IMR-90 (cell line): ENCODE results near the gene PDE4C. TPM values are rescaled to one million over a fixed set of nuclear protein-coding genes. Genes with fewer than 3 reads are reported as not detected.

ENCODE experiments used
- ATAC-seq: fragments of 200-7000 bp; cut with Tn5 transposase; 2 replicates; pipeline ENCODE4 v1.9.1; 2020; ENCODE audit warnings: low read depth, mild to moderate bottlenecking, moderate library complexity
- BruUV-seq: library from RNA; stranded (reverse); fragments of 400-500 nt; replicated peaks from 2 replicates; lab custom pipeline; 2021; lab: Mats Ljungman, UMichigan
- CTCF ChIA-PET: fragments of 300-600 bp; formaldehyde crosslinking; extraction: SDS; loops from one replicate; lab custom pipeline; 2021; ENCODE audit warnings: antibody characterized with exemption; lab: Yijun Ruan, JAX
- POLR2A ChIA-PET: fragments of 300-600 bp; sonication (Branson Sonifier 250); formaldehyde crosslinking; loops from one replicate; lab custom pipeline; 2022; ENCODE audit warnings: antibody characterized with exemption; ENCODE audit not compliant: unreplicated experiment; lab: Charles Lee
- DNase-seq: peaks from one replicate; pipeline ENCODE4 v3.0.0; 2013
- H2AFZ ChIP-seq: replicated peaks from 2 replicates; pipeline ENCODE3; 2013; ENCODE audit warnings: low read length, mild to moderate bottlenecking; ENCODE audit not compliant: poor library complexity
- H2AK5ac ChIP-seq: 2 replicates; pipeline ENCODE4 v1.6.1; 2013; ENCODE audit warnings: low read depth, low read length, inconsistent platforms
- H2AK9ac ChIP-seq: replicated peaks from 2 replicates; pipeline ENCODE3; 2013; ENCODE audit warnings: mild to moderate bottlenecking, low read depth, low read length, moderate library complexity; ENCODE audit not compliant: poor library complexity
- H2BK120ac ChIP-seq: 2 replicates; pipeline ENCODE4 v1.6.1; 2013; ENCODE audit warnings: low read depth, low read length, inconsistent platforms
- H2BK15ac ChIP-seq: 3 replicates; pipeline ENCODE4 v1.6.1; 2013; ENCODE audit warnings: low read depth, low read length, inconsistent platforms
- H2BK20ac ChIP-seq: 2 replicates; pipeline ENCODE4 v1.6.1; 2013; ENCODE audit warnings: low read depth, mild to moderate bottlenecking, inconsistent platforms, low read length, moderate library complexity
- H2BK5ac ChIP-seq: 2 replicates; pipeline ENCODE4 v1.6.1; 2013; ENCODE audit warnings: mild to moderate bottlenecking, low read depth, low read length, inconsistent platforms; ENCODE audit not compliant: poor library complexity, severe bottlenecking
- H3K14ac ChIP-seq: replicated peaks from 2 replicates; pipeline ENCODE4 v1.6.1; 2013; ENCODE audit warnings: low read depth, low read length, inconsistent platforms
- H3K18ac ChIP-seq: 2 replicates; pipeline ENCODE4 v1.6.1; 2013; ENCODE audit warnings: low read depth, low read length, control low read depth
- H3K23ac ChIP-seq: 2 replicates; pipeline ENCODE4 v1.6.1; 2013; ENCODE audit warnings: low read depth, low read length, inconsistent platforms
- H3K27ac ChIP-seq: 2 replicates; pipeline ENCODE4 v1.5.1; 2013; ENCODE audit warnings: mild to moderate bottlenecking, control low read depth, low read length; ENCODE audit not compliant: insufficient read depth
- H3K27me3 ChIP-seq: 2 replicates; pipeline ENCODE4 v1.6.1; 2013; ENCODE audit warnings: low read length; ENCODE audit not compliant: control insufficient read depth, insufficient read depth
- H3K36me3 ChIP-seq: 2 replicates; pipeline ENCODE4 v1.6.1; 2013; ENCODE audit warnings: low read length, mixed read lengths; ENCODE audit not compliant: control insufficient read depth, insufficient read depth
- H3K4ac ChIP-seq: 2 replicates; pipeline ENCODE4 v1.6.1; 2013; ENCODE audit warnings: low read depth, low read length, inconsistent platforms
- H3K4me1 ChIP-seq: 2 replicates; pipeline ENCODE4 v1.6.1; 2013; ENCODE audit warnings: low read length, mixed read lengths; ENCODE audit not compliant: control insufficient read depth, insufficient read depth
- H3K4me2 ChIP-seq: 2 replicates; pipeline ENCODE4 v1.6.1; 2013; ENCODE audit warnings: low read depth, mild to moderate bottlenecking, control low read depth, low read length, moderate library complexity
- H3K4me3 ChIP-seq: 2 replicates; pipeline ENCODE4 v1.5.1; 2013; ENCODE audit warnings: low read depth, mild to moderate bottlenecking, control low read depth, low read length, moderate library complexity; ENCODE audit not compliant: insufficient read depth
- H3K56ac ChIP-seq: 2 replicates; pipeline ENCODE4 v1.6.1; 2013; ENCODE audit warnings: low read length, inconsistent platforms; ENCODE audit not compliant: insufficient read depth; ENCODE audit errors: extremely low read depth
- H3K79me1 ChIP-seq, 2 experiments: 2 replicates each; pipeline ENCODE4 v1.6.1; 2013; ENCODE audit warnings: low read length in 2 of 2, inconsistent platforms in 1 of 2, low read depth in 1 of 2
- H3K9ac ChIP-seq: 2 replicates; pipeline ENCODE4 v1.6.1; 2013; ENCODE audit warnings: low read depth, low read length, control low read depth
- H3K9me1 ChIP-seq: 2 replicates; pipeline ENCODE4 v1.6.1; 2013; ENCODE audit warnings: low read length, inconsistent platforms; ENCODE audit not compliant: insufficient read depth
- H3K9me3 ChIP-seq: 2 replicates; pipeline ENCODE4 v1.6.1; 2013; ENCODE audit warnings: low read length; ENCODE audit not compliant: control insufficient read depth, insufficient read depth
- H4K20me1 ChIP-seq: 2 replicates; pipeline ENCODE4 v1.6.1; 2013; ENCODE audit warnings: low read length, inconsistent platforms; ENCODE audit not compliant: insufficient read depth
- H4K5ac ChIP-seq: 2 replicates; pipeline ENCODE4 v1.6.1; 2013; ENCODE audit warnings: mild to moderate bottlenecking, low read depth, low read length, control low read depth
- H4K8ac ChIP-seq, 2 experiments: 2 replicates each; pipeline ENCODE4 v1.6.1; 2013; ENCODE audit warnings: low read depth in 2 of 2, low read length in 2 of 2, control low read depth in 1 of 2, inconsistent platforms in 1 of 2
- H4K91ac ChIP-seq: 2 replicates; pipeline ENCODE4 v1.6.1; 2013; ENCODE audit warnings: low read depth, low read length, inconsistent platforms; ENCODE audit not compliant: insufficient read depth
- CEBPB ChIP-seq: IDR thresholded peaks from 2 replicates; pipeline ENCODE4 v1.6.1; 2012; ENCODE audit warnings: low read depth, low read length, improper control_type of control experiment
- CHD1 ChIP-seq: IDR thresholded peaks from 2 replicates; pipeline ENCODE4 v1.6.1; 2012; ENCODE audit warnings: low read depth, low read length, improper control_type of control experiment
- CTCF ChIP-seq: conservative IDR thresholded peaks from 2 replicates; pipeline ENCODE4 v1.5.1; 2012; ENCODE audit warnings: mild to moderate bottlenecking, low read depth, low read length, improper control_type of control experiment
- ELK1 ChIP-seq: fragments of 150-350 bp; IDR thresholded peaks from 2 replicates; pipeline ENCODE4 v1.6.1; 2016; ENCODE audit warnings: low read depth, mild to moderate bottlenecking, low read length, moderate library complexity, borderline replicate concordance
- MAFK ChIP-seq: IDR thresholded peaks from 2 replicates; pipeline ENCODE4 v1.6.1; 2012; ENCODE audit warnings: low read depth, low read length, improper control_type of control experiment
- MAZ ChIP-seq: IDR thresholded peaks from 2 replicates; pipeline ENCODE4 v1.6.1; 2012; ENCODE audit warnings: low read depth, mild to moderate bottlenecking, low read length, improper control_type of control experiment, moderate library complexity, borderline replicate concordance
- MXI1 ChIP-seq: IDR thresholded peaks from 2 replicates; pipeline ENCODE4 v1.6.1; 2012; ENCODE audit warnings: low read depth, mild to moderate bottlenecking, low read length, moderate library complexity, borderline replicate concordance
- RFX5 ChIP-seq: IDR thresholded peaks from 2 replicates; pipeline ENCODE4 v1.8.0; 2012; ENCODE audit warnings: low read depth, mild to moderate bottlenecking, low read length, moderate library complexity
- WGBS, 2 experiments: methylation state at CpG; one replicate each; pipeline versions ENCODE4 v1.1.5 to v1.1.7; 2013; ENCODE audit warnings: missing lambda C conversion rate in 2 of 2; ENCODE audit not compliant: insufficient read length in 1 of 2; ENCODE audit errors: extremely low coverage in 2 of 2; 5-methylcytosine and 5-hydroxymethylcytosine counted together
- dilution Hi-C: fragments of 300-500 bp; cut with HindIII; formaldehyde crosslinking; loops from one replicate; pipeline ENCODE4 v1.14.3; 2018; ENCODE audit warnings: low sequenced_read_pairs; ENCODE audit not compliant: unreplicated experiment
- in situ Hi-C: fragments of 300-500 bp; cut with MboI; formaldehyde crosslinking; loops from 3 replicates; pipeline ENCODE4 v1.14.3; 2019; ENCODE audit warnings: low sequenced_read_pairs, inconsistent platforms, mixed read lengths
- intact Hi-C: fragments of 100-400 bp; cut with micrococcal nuclease; formaldehyde crosslinking; loops from 2 replicates; pipeline ENCODE4 v1.10.0; 2022
- polyA plus RNA-seq, 3 experiments: library from polyadenylated mRNA; depleted of rRNA; stranded (reverse); fragments of >200 nt; gene quantifications; 2 replicates each; pipeline ENCODE4 v1.2.3, GENCODE V29; 2012; ENCODE audit warnings: low replicate concordance in 1 of 3
- total RNA-seq: library from RNA; depleted of rRNA; stranded (reverse); fragments of >200 nt; gene quantifications from 2 replicates; pipeline ENCODE4 v1.2.3, GENCODE V29; 2012
- TF ChIP-seq, protein P1 (sequence below): fragments of 150-350 bp; IDR thresholded peaks from 2 replicates; pipeline ENCODE4 v1.6.1; 2017; ENCODE audit warnings: mild to moderate bottlenecking, antibody characterized with exemption, low read length, low read depth

PDE4C gene
- total and polyA plus RNA-seq, 2 of the 4 experiments (the other 2 are of a cell fraction) = 0.18 to 0.24 TPM

DNA sequence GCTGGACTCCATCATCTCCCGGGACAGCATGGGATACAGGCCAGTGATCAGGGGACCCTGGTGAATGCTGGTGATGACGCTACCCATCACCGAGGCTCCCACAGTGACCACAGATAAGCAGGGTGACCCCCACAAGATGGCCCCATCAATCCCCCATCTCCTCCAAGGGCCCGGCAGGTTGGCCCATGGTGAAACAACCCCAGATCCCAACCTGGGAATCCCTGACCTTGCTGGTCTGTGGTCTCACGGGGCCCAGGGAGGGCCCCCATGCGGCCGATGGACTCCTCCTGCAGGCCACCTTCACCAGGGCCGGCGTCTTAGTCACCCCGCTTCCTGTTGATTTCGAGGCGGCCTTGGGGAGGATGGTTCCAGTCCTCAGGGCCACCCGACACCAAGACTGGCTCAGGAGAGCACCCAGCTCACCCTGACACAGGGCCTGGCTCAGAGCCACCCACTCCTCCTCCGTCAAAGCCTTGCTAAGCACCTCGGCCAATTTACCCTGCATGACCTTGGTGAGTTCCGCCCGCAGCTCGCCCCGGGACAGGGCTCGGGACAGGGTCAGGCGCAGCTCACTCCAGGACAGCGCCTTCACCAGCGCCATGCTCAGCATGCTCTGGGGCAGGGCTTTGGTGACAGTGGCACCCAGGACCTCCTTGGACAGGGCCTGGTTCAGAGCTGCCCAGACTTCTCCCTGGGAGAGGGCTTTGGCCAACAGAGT, 38.1 kb upstream of the PDE4C start:
- no peak overlapping the region for H3K9ac ChIP-seq
- H4K91ac ChIP-seq = no peak overlapping the region
- no peak overlapping the region for H3K27ac ChIP-seq
- H3K9me1 ChIP-seq = peaks cover 3% of the 10 kb centered on the region; the same call in 1 of the 2 replicates
- intact Hi-C loops = no loop called here
- H3K4me3 ChIP-seq = no peak overlapping the region
- H3K4me1 ChIP-seq = no peaks in the 10 kb centered on the region
- POLR2A ChIA-PET = no interaction called here
- H4K5ac ChIP-seq = no peak overlapping the region
- no peaks in the 10 kb centered on the region for H3K27me3 ChIP-seq
- ATAC-seq = no peak
- H2BK5ac ChIP-seq = no peak overlapping the region
- H3K9me3 ChIP-seq = no peaks in the 10 kb centered on the region
- H3K79me1 ChIP-seq = no peaks in the 10 kb centered on the region
- peak overlapping the region; percentile 21 for H2AFZ ChIP-seq
- WGBS, 2 experiments = 90% methylated on average over 12 of the region's 23 CpGs; no CpG with 5 or more reads in 1 of the 2 experiments
- no peak overlapping the region for H4K8ac ChIP-seq
- dilution Hi-C loops = no loop called here
- DNase-seq = no peak
- no peak overlapping the region for H2BK15ac ChIP-seq
- H2AK5ac ChIP-seq = no peak overlapping the region
- peaks cover 4% of the 10 kb centered on the region; the same call in 1 of the 2 replicates for H4K20me1 ChIP-seq
- no peak overlapping the region for H3K56ac ChIP-seq
- no peak overlapping the region for H2AK9ac ChIP-seq
- no peak overlapping the region for H3K4ac ChIP-seq
- H2BK20ac ChIP-seq = no peak overlapping the region
- H3K18ac ChIP-seq = no peak overlapping the region
- CTCF ChIA-PET = no interaction called here
- H2BK120ac ChIP-seq = no peak overlapping the region
- no peak for TF ChIP-seq MAZ
- TF ChIP-seq RFX5 = no peak
- no peak for TF ChIP-seq CTCF
- TF ChIP-seq, protein P1, sequence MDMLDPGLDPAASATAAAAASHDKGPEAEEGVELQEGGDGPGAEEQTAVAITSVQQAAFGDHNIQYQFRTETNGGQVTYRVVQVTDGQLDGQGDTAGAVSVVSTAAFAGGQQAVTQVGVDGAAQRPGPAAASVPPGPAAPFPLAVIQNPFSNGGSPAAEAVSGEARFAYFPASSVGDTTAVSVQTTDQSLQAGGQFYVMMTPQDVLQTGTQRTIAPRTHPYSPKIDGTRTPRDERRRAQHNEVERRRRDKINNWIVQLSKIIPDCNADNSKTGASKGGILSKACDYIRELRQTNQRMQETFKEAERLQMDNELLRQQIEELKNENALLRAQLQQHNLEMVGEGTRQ = no peak
- TF ChIP-seq CEBPB = no peak
- TF ChIP-seq MXI1 = no peak
- TF ChIP-seq ELK1 = no peak
- TF ChIP-seq CHD1 = no peak
- no peak for TF ChIP-seq MAFK
- H3K14ac ChIP-seq = no peak overlapping the region
- no peak overlapping the region for H3K4me2 ChIP-seq
- BruUV-seq = no TSS peak
- H3K23ac ChIP-seq = no peak overlapping the region
- H3K36me3 ChIP-seq = peaks cover 34% of the 10 kb centered on the region
- in situ Hi-C loops = no loop called here
